Glutamatergic neuron (in vitro differentiated cells): ENCODE data around the gene TPRG1L. TPM values are rescaled to one million over a fixed set of nuclear protein-coding genes. Genes with fewer than 3 reads are reported as not detected.
"Not testable (repeated sequence)": the region's sequence is repeated elsewhere in the genome, so short reads cannot be mapped to it uniquely, and the experiment has no call there.

Experiments
- DNase-seq: peaks from one replicate; pipeline ENCODE4 v3.0.0; 2022
- H3K27ac Mint-ChIP-seq: one replicate; pipeline ENCODE4 v1.8.0; 2020; ENCODE audit warnings: mild to moderate bottlenecking, mixed read lengths, inconsistent platforms; ENCODE audit not compliant: unreplicated experiment
- H3K27me3 Mint-ChIP-seq: one replicate; pipeline ENCODE4 v1.8.0; 2020; ENCODE audit warnings: mild to moderate bottlenecking, moderate library complexity, mixed read lengths, inconsistent platforms; ENCODE audit not compliant: unreplicated experiment
- H3K36me3 Mint-ChIP-seq: one replicate; pipeline ENCODE4 v1.8.0; 2020; ENCODE audit warnings: mild to moderate bottlenecking, mixed read lengths, inconsistent platforms; ENCODE audit not compliant: unreplicated experiment
- H3K4me1 Mint-ChIP-seq: one replicate; pipeline ENCODE4 v1.8.0; 2020; ENCODE audit warnings: mild to moderate bottlenecking, low read depth, mixed read lengths, inconsistent platforms; ENCODE audit not compliant: unreplicated experiment
- H3K4me3 Mint-ChIP-seq: one replicate; pipeline ENCODE4 v1.8.0; 2020; ENCODE audit warnings: mild to moderate bottlenecking, mixed read lengths, inconsistent platforms; ENCODE audit not compliant: unreplicated experiment
- H3K9me3 Mint-ChIP-seq: one replicate; pipeline ENCODE4 v1.8.0; 2020; ENCODE audit warnings: mild to moderate bottlenecking, moderate library complexity, mixed read lengths, inconsistent platforms; ENCODE audit not compliant: unreplicated experiment
- CTCF ChIP-seq: fragments of 200-600 bp; sonication (generic); IDR thresholded peaks from one replicate; pipeline ENCODE4 v1.5.0; 2021; ENCODE audit not compliant: partially characterized antibody, unreplicated experiment
- total RNA-seq: library from RNA; stranded (reverse); fragmentation: NEBNext Ultra II Directional; extraction: Animal tissue kit (Norgen Biotek cat#: 25700); gene quantifications from one replicate; pipeline ENCODE4 v1.2.1, GENCODE V29; 2021; ENCODE audit not compliant: unreplicated experiment

The TPRG1L gene
- total RNA-seq, 1 donor from 2014 or later, result 43.1 TPM

- Mint-ChIP-seq H3K4me3 (no peak overlapping the region), H3K27ac (no peak overlapping the region), H3K4me1 (peaks cover 5% of the 10 kb centered on the region), H3K27me3 (peaks cover 9% of the 10 kb centered on the region), H3K9me3 (peaks cover 3% of the 10 kb centered on the region), H3K36me3 (no peaks in the 10 kb centered on the region)
- TF ChIP-seq CTCF, result no peak
- DNase-seq, result no peak
Observed at GRCh38 chr1:3578433-3578805, 46.4 kb upstream of the TPRG1L start.

GRCh38 chr1:3578906-3579305 is 45.9 kb upstream of the TPRG1L start:
- no peak for DNase-seq
- Mint-ChIP-seq H3K27me3 (peaks cover 9% of the 10 kb centered on the region), H3K36me3 (no peaks in the 10 kb centered on the region), H3K4me3 (peak overlapping the region; percentile 55), H3K4me1 (peaks cover 5% of the 10 kb centered on the region), H3K27ac (no peak overlapping the region), H3K9me3 (peaks cover 3% of the 10 kb centered on the region)
- TF ChIP-seq CTCF, result no peak

GRCh38 chr1:3579626-3580025 is 45.2 kb upstream of the TPRG1L start:
- Mint-ChIP-seq H3K27me3 (peaks cover 8% of the 10 kb centered on the region), H3K9me3 (peaks cover 3% of the 10 kb centered on the region), H3K36me3 (no peaks in the 10 kb centered on the region), H3K4me1 (peaks cover 5% of the 10 kb centered on the region), H3K27ac (no peak overlapping the region), H3K4me3 (no peak overlapping the region)
- TF ChIP-seq CTCF, result no peak
- DNase-seq, result no peak

- Mint-ChIP-seq H3K27me3 (peaks cover 8% of the 10 kb centered on the region), H3K4me3 (no peak overlapping the region), H3K36me3 (no peaks in the 10 kb centered on the region), H3K4me1 (peaks cover 5% of the 10 kb centered on the region), H3K9me3 (peaks cover 3% of the 10 kb centered on the region), H3K27ac (no peak overlapping the region)
- no peak for TF ChIP-seq CTCF
- DNase-seq, result no peak
Observed at GRCh38 chr1:3580231-3580630, 44.6 kb upstream of the TPRG1L start.

GRCh38 chr1:3581296-3582036 is 43.3 kb upstream of the TPRG1L start:
- H3K27ac Mint-ChIP-seq, result peak overlapping the region; percentile 48
- H3K36me3 Mint-ChIP-seq, result no peaks in the 10 kb centered on the region
- no peak for TF ChIP-seq CTCF
- DNase-seq, result no peak
- H3K27me3 Mint-ChIP-seq, result peaks cover 6% of the 10 kb centered on the region
- H3K9me3 Mint-ChIP-seq, result peaks cover 3% of the 10 kb centered on the region
- H3K4me3 Mint-ChIP-seq, result no peak overlapping the region
- H3K4me1 Mint-ChIP-seq, result peaks cover 4% of the 10 kb centered on the region

- H3K27ac Mint-ChIP-seq, H3K9me3 Mint-ChIP-seq, H3K4me1 Mint-ChIP-seq, H3K36me3 Mint-ChIP-seq, DNase-seq, H3K27me3 Mint-ChIP-seq, H3K4me3 Mint-ChIP-seq: not testable (repeated sequence)
Observed at GRCh38 chr1:3583751-3584150, 41.1 kb upstream of the TPRG1L start.
